Measurements from ENCODE around the gene MLNR. TPM values are rescaled to one million over a fixed set of nuclear protein-coding genes. Genes with fewer than 3 reads are reported as not detected.

The MLNR gene
- total and polyA plus RNA-seq, 9 of the 15 experiments (the other 6 are each of a cell fraction or from before 2014, with no cell fraction given) = not detected

DNA sequence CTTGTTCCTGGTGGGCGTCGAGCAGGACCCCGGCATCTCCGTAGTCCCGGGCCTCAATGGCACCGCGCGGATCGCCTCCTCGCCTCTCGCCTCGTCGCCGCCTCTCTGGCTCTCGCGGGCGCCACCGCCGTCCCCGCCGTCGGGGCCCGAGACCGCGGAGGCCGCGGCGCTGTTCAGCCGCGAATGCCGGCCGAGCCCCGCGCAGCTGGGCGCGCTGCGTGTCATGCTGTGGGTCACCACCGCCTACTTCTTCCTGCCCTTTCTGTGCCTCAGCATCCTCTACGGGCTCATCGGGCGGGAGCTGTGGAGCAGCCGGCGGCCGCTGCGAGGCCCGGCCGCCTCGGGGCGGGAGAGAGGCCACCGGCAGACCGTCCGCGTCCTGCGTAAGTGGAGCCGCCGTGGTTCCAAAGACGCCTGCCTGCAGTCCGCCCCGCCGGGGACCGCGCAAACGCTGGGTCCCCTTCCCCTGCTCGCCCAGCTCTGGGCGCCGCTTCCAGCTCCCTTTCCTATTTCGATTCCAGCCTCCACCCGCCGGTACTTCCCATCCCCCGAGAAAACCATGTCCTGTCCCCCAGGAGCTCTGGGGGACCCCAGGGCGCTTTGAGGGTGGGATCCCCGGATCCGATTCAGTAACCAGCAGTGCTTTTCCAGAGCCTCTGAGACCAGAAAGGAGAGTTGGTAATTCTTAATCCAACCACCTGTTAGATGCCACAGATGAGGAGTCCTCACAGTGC is 885 bp downstream of the MLNR start (continued):
- TF ChIP-seq, protein P1, sequence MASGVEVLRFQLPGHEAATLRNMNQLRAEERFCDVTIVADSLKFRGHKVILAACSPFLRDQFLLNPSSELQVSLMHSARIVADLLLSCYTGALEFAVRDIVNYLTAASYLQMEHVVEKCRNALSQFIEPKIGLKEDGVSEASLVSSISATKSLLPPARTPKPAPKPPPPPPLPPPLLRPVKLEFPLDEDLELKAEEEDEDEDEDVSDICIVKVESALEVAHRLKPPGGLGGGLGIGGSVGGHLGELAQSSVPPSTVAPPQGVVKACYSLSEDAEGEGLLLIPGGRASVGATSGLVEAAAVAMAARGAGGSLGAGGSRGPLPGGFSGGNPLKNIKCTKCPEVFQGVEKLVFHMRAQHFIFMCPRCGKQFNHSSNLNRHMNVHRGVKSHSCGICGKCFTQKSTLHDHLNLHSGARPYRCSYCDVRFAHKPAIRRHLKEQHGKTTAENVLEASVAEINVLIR (CRISPR knock-in tag; IDR thresholded peaks at IDR 0.05) = no peak

DNA sequence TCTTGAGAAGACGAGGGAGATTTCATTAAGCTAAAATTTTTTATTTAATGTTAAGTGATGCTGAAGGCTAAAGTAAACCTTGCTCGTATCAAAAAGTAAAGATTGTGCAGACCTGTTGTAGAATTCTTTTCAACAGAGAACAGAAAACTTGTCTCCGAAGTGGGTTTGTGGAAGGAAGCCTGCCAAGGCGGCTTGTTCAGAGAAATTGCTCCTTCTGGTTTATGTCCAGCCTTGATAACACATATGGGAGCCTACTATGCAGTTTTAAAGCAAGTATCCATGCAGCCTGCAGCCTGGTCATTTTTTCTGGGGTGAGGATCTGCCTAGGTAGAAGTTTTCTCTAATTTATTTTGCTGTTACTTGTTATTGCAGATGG is 1.4 kb downstream of the MLNR start:
- POLR2A ChIA-PET = no interaction called here
- no peak overlapping the region for H3K9ac ChIP-seq (ENCODE audit: insufficient read depth in 1 of 2, low read depth in 2 of 2, low read length in 2 of 2)
- H3K9me3 ChIP-seq (replicated peaks; ENCODE audit: control insufficient read depth, insufficient read depth, low read depth, low read length) = no peaks in the 10 kb centered on the region
- H3K4me2 ChIP-seq (ENCODE audit: insufficient read depth, low read length) = no peak overlapping the region
- H3K27ac ChIP-seq (ENCODE audit: extremely low read depth, low read depth, low read length) = no peak overlapping the region
- H3K27me3 ChIP-seq (ENCODE audit: control insufficient read depth in 2 of 2, insufficient read depth in 2 of 2, low read length in 2 of 2) = peaks cover 0 to 7% of the 10 kb centered on the region in 2 experiments; a peak in 2 of 5 replicates
- no peaks in the 10 kb centered on the region for H4K20me1 ChIP-seq (replicated peaks; ENCODE audit: control insufficient read depth, insufficient read depth, low read length)
- no peak overlapping the region for H3K4me3 ChIP-seq
- peaks cover 0 to 12% of the 10 kb centered on the region in 2 experiments; a peak in 2 of 5 replicates for H3K4me1 ChIP-seq (replicated peaks in 1 of 2; ENCODE audit: control insufficient read depth in 2 of 2, insufficient read depth in 2 of 2, low read length in 2 of 2)
- no TSS peak for BruUV-seq (replicated peaks)
- intact Hi-C loops (cut with micrococcal nuclease) (no loop called here), in situ Hi-C loops (cut with MboI) (no loop called here)
- H3K9me1 ChIP-seq (ENCODE audit: control insufficient read depth, insufficient read depth, low read length) = no peaks in the 10 kb centered on the region
- no peaks in the 10 kb centered on the region for H3K36me3 ChIP-seq (ENCODE audit: control insufficient read depth, insufficient read depth, low read length)
- ATAC-seq (no peak), DNase-seq (ENCODE audit: extremely low read depth in 1 of 4, low spot score in 3 of 4) (no peak), FAIRE-seq (no peak)
- no peak overlapping the region for H2AFZ ChIP-seq (ENCODE audit: low read depth, low read length)
- H3K79me2 ChIP-seq (ENCODE audit: control insufficient read depth, insufficient read depth, low read length) = no peaks in the 10 kb centered on the region
- 18% methylated on average over 4 of the region's 4 CpGs for WGBS (ENCODE audit: insufficient coverage, low coverage, missing lambda C conversion rate)
- CTCF ChIA-PET (ENCODE audit: low intra/inter-chr PET ratio) = no interaction called here
- TF ChIP-seq, protein P2, sequence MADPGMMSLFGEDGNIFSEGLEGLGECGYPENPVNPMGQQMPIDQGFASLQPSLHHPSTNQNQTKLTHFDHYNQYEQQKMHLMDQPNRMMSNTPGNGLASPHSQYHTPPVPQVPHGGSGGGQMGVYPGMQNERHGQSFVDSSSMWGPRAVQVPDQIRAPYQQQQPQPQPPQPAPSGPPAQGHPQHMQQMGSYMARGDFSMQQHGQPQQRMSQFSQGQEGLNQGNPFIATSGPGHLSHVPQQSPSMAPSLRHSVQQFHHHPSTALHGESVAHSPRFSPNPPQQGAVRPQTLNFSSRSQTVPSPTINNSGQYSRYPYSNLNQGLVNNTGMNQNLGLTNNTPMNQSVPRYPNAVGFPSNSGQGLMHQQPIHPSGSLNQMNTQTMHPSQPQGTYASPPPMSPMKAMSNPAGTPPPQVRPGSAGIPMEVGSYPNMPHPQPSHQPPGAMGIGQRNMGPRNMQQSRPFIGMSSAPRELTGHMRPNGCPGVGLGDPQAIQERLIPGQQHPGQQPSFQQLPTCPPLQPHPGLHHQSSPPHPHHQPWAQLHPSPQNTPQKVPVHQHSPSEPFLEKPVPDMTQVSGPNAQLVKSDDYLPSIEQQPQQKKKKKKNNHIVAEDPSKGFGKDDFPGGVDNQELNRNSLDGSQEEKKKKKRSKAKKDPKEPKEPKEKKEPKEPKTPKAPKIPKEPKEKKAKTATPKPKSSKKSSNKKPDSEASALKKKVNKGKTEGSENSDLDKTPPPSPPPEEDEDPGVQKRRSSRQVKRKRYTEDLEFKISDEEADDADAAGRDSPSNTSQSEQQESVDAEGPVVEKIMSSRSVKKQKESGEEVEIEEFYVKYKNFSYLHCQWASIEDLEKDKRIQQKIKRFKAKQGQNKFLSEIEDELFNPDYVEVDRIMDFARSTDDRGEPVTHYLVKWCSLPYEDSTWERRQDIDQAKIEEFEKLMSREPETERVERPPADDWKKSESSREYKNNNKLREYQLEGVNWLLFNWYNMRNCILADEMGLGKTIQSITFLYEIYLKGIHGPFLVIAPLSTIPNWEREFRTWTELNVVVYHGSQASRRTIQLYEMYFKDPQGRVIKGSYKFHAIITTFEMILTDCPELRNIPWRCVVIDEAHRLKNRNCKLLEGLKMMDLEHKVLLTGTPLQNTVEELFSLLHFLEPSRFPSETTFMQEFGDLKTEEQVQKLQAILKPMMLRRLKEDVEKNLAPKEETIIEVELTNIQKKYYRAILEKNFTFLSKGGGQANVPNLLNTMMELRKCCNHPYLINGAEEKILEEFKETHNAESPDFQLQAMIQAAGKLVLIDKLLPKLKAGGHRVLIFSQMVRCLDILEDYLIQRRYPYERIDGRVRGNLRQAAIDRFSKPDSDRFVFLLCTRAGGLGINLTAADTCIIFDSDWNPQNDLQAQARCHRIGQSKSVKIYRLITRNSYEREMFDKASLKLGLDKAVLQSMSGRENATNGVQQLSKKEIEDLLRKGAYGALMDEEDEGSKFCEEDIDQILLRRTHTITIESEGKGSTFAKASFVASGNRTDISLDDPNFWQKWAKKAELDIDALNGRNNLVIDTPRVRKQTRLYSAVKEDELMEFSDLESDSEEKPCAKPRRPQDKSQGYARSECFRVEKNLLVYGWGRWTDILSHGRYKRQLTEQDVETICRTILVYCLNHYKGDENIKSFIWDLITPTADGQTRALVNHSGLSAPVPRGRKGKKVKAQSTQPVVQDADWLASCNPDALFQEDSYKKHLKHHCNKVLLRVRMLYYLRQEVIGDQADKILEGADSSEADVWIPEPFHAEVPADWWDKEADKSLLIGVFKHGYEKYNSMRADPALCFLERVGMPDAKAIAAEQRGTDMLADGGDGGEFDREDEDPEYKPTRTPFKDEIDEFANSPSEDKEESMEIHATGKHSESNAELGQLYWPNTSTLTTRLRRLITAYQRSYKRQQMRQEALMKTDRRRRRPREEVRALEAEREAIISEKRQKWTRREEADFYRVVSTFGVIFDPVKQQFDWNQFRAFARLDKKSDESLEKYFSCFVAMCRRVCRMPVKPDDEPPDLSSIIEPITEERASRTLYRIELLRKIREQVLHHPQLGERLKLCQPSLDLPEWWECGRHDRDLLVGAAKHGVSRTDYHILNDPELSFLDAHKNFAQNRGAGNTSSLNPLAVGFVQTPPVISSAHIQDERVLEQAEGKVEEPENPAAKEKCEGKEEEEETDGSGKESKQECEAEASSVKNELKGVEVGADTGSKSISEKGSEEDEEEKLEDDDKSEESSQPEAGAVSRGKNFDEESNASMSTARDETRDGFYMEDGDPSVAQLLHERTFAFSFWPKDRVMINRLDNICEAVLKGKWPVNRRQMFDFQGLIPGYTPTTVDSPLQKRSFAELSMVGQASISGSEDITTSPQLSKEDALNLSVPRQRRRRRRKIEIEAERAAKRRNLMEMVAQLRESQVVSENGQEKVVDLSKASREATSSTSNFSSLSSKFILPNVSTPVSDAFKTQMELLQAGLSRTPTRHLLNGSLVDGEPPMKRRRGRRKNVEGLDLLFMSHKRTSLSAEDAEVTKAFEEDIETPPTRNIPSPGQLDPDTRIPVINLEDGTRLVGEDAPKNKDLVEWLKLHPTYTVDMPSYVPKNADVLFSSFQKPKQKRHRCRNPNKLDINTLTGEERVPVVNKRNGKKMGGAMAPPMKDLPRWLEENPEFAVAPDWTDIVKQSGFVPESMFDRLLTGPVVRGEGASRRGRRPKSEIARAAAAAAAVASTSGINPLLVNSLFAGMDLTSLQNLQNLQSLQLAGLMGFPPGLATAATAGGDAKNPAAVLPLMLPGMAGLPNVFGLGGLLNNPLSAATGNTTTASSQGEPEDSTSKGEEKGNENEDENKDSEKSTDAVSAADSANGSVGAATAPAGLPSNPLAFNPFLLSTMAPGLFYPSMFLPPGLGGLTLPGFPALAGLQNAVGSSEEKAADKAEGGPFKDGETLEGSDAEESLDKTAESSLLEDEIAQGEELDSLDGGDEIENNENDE (IDR thresholded peaks at IDR 0.05; ENCODE audit: low read depth, low read length) = no peak
- TF ChIP-seq, protein P3, sequence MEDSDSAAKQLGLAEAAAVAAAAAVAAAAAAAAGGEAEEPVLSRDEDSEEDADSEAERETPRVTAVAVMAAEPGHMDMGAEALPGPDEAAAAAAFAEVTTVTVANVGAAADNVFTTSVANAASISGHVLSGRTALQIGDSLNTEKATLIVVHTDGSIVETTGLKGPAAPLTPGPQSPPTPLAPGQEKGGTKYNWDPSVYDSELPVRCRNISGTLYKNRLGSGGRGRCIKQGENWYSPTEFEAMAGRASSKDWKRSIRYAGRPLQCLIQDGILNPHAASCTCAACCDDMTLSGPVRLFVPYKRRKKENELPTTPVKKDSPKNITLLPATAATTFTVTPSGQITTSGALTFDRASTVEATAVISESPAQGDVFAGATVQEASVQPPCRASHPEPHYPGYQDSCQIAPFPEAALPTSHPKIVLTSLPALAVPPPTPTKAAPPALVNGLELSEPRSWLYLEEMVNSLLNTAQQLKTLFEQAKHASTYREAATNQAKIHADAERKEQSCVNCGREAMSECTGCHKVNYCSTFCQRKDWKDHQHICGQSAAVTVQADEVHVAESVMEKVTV (CRISPR knock-in tag; IDR thresholded peaks at IDR 0.05) = no peak
- TF ChIP-seq FOXM1 (IDR thresholded peaks at IDR 0.05; ENCODE audit: low read depth) = no peak
- TF ChIP-seq FOXM1 (CRISPR knock-in tag; IDR thresholded peaks at IDR 0.05; ENCODE audit: low read depth) = no peak
